Endothelial cell of hepatic sinusoid (primary cell): ENCODE results near the gene GSN.
"Not testable (repeated sequence)": the region's sequence is repeated elsewhere in the genome, so short reads cannot be mapped to it uniquely, and the experiment has no call there.

Experiments used
- in situ Hi-C: cut with HindIII; loops from 2 replicates; pipeline ENCODE4 v1.10.0; 2017; ENCODE audit warnings: low sequenced_read_pairs

GSN gene

DNA sequence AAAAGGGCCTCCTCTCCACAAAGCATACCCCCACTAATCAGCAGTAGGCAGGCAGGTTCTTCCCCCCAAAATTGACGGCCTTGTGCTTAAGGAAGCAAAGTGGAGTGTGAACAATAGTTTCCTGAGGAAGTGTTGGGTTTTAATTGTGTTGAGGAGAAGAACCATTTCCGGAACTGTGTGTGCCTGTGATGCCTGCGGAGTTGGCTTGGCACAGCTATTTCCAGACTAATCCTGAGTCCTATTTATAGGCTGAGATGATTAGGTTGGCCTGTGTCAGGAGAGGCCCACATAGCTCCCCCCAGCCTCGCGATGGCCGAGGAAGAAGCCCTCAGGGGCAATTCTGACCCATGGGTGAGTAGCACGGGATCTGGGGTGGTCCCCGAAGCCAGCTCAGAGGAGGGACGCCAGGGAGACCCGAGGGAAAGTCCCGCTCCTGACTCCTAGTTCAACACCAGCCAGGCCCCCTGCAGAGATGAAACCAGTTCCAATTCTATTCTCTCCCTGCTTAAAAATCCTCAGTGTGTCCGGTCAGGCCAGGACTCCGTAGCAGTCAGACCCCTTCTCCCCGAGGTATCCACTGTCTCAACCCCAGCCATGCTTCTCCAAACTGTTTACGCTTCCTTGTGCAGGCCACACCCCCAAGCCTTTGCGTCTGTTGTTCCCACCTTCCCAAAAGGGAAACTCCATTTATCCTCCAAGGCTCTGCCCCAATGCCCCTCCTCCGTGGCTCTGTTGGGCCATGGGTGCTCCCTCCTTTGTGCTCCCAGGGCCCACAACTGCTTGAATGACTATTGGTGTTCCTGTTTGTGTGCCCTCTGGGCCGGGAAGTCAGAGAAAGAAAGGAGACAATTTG lies 18.1 kb downstream of the GSN start:
- in situ Hi-C loops = no loop called here

GRCh38 chr9:121286688-121286972 lies 18.7 kb downstream of the GSN start:
- in situ Hi-C loops = no loop called here

DNA sequence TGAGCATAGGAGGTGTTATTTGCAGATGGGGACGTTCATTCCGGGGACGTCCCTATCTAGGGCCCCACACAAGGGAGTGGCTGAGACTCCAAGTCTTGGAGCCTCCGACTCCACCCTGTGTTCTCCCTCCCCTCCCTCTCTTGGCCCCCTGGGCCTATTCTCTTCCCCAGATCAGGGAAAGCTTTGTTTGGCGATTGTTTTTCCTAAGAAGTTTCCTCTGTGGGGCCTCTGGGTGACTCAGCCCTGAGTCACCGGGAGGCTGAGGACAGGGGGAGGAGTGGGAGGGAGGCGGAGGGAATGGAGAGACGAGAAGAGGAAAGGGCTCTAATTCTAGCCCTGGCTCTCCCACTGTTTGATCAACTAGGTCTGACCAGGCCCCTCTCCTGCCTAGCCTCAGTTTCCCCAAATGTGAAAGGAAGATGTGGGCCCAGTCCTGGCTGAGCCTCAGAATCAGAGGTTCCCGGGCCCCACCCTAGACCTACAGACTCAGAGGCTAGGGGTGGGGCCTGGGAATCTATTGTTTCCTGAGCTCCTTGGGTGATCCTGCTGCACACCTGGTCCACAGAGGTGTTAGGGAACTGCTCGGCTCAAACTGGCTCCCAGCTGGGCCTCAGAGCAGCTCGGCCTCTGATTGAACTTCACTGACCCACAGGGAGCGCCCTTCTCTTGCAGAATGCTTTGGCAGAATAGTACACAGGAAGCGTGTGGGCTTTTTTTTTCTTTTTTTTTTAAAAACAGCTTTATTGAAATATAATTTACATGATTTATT lies 19.2 kb downstream of the GSN start:
- in situ Hi-C loops = no loop called here

DNA sequence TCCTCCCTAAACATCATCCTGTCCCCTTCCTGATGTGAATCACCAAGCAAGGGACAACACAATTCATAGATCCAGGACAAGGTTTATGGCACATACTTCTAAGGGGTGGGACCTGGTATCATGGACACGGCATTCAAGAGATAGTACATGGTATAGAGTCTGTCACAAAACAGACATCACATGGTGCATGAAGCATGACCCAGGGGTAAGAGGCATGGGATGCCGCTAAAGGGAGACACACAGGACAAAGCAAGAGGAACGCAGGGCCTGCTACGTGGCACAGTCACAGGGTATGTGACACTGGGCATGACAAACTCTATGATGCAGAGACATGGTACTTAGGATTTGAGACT lies 20.7 kb downstream of the GSN start:
- in situ Hi-C loops = no loop called here

DNA sequence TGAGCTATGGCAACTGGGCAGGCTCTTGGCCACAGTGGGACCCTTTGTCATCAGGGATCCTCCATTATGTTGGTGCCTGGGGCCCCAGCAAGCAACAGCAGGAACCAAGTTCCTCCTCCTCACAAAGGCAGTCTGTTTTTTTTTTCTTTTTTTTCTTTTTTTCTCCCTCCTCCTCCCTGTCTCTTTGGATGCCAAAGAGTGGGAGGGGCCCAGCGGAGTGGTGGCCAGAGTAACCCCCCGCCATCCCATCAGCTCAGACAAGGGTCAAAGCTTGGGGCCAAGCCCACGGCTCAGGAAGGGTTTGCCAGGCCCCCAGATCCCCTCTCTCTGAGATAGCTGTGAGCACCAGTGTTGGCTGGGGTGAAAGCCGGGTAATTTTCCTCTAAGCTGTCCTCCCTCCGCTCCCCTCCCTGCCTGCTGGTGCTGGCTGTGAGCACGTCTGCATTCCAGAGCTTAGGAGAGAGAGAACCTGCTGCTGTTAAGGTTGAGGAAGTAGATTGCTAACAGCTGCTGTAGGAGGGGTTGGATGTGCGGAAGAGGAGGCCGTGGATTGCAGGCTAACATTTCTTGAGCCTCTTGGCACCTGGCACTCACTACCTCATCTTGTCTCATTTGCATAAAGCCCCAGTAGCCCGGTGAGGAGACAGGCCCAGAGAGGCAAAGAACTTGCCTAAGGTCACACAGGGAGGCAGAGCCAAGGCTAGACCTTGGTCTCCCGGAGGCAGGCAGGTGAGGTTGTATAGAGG lies 21.2 kb downstream of the GSN start:
- in situ Hi-C loops = no loop called here

GRCh38 chr9:121289772-121290370 lies 21.9 kb downstream of the GSN start:
- in situ Hi-C loops = no loop called here

DNA sequence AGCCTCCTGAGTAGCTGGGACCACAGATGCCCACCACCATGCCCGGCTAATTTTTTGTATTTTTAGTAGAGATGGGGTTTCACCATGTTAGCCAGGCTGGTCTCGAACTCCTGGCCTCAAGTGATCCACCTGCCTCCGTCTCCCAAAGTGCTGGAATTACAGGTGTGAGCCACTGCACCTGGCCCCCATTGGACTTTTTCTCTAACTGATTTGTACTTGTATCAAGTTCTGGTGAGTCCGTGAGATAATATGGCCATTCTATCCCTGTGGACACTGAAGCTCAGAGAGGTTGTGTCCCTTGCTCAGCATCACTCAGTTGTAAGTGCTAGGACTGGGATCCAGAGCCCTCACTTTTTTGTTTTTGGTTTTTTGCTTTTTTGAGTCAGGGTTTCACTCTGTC lies 23.6 kb downstream of the GSN start:
- in situ Hi-C loops = not testable (repeated sequence)

DNA sequence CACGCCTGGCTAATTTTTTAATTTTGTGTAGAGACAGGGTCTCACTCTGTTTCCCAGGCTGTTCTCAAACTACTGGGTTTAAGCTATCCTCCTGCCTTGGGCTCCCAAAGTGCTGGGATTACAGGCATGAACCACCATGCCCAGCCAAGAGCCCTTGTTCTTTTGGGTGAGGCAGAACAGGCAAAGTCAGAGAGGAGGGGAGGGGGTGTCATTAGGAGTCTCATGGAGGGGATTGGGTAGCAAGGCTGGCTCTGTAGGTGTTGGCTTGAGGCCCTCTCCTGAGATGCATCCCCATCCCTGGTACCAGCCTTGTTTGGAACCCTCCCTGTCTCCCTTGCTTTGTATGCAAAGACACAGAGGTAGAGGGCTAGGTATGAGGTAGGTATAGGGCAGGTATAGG lies 24.1 kb downstream of the GSN start:
- in situ Hi-C loops = no loop called here

DNA sequence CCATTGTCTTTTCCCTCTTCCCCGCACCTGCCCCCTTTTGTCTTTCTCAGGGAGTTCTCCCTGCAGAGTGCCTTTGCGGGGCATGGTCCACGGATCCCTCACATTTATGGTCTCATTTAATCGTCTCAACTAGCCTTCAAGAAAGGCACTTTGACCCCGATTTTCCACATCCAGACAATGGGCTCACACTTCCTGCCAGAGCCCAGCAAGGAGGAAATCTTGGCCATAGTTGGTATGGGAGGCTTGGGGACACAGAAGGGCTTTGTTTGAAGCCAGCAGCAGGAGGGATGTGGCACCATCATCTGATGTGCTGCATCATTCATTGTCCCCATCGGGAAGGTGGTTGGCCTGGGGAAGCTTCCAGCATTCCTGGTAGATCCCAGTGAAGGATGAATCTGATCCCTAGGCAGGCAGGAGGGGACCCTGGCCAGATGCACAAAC lies 24.9 kb downstream of the GSN start:
- in situ Hi-C loops = no loop called here

- in situ Hi-C loops = no loop called here
Measured at GRCh38 chr9:121294151-121294743, 26.3 kb downstream of the GSN start.

GRCh38 chr9:121294866-121295661 lies 27.1 kb downstream of the GSN start:
- in situ Hi-C loops = no loop called here

DNA sequence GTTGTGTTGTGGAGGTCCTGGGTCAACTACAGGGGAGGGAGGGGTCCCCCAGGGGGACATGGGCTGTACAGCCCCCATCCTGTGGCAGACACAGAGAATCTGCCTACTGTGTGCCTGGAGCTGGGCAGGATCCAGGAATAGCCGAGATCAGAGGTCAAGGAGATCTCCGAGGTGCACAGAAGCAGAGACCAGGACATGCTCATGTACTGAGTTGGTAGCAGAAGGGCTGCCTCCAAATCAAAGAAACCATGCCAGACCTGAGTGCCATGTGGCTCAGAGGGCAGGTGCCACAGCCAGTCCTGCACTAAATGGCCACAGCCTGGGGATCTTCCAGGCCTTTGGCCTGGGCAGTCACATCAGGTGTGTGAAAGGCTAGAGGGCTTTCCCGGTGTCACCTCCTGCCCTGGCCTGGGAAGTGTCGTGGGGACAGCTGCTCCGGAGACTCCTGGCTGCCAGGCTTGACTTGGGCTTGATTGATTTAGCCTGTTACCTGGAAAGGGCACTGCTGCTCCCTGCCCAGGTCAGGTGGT lies 27.8 kb downstream of the GSN start:
- in situ Hi-C loops = no loop called here

DNA sequence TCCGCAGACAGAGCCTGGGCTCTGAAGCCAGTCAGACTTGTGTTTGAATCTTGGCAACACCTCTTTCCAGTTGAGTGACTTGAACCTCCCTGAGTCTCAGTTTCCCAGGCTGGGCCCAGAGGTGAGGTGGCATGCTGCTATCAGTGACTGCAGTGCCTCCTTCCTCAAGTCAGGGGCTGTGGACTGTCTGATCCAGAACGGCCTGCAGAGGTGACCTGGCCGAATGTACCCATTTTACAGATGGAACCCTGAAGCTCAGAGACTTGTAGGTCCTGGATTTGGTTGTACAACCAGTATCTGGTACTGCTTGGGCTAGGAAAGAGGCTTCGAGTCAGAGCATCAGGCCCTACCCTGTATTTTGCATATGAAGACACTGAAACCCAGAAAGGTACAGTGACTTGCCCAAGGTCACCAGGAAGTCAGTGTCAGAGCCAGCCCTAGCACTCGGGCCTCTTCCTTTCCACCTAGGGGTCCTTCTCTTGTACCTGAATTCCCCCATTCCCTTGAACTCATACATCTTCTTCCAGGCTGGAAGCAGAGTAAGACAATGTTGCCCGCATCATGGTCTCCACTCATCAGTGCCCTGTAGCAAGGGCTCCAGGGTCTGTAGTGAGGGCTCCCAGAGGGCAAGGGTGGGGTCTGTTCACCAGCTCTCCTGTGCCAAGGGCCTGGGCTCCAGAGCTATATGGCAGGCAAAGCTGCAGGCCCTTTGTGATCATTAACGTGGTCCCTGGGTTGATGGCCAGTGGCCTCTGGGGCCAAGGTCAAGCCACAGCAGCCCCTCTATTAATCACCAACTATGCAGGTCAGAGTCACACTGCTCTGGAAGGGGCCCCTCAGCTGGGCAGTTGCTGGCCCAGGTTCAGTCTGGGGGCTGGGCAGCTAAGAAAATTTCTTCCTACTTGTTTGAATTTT lies 28.5 kb downstream of the GSN start:
- in situ Hi-C loops = no loop called here

- in situ Hi-C loops = no loop called here
Measured at GRCh38 chr9:121297389-121297788, 29.4 kb downstream of the GSN start.

DNA sequence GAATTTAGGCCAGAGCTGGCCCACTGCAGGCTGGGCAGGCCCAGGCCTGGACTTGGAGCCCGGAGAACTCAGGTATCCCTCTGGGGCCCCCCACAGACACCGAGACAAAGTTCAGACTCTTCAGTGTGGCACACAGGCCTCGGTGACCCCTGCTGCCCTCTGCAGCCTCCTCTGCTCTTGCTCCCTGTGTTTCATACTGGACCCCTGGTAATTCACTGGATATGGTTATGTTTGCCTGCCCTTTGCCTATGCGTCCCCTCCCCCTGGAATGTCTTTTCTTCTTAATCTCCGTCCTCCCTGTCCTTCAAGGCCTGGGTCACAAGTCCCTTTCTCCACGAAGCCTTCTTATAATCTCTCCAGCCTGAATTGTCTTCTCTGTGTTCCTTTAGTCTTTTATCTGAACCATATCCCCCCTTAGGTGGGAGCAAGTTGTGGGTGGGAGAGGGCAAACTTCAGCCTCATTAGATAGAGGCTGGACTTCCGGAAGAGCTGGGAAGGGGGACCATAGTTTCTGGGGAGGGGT lies 30.1 kb downstream of the GSN start:
- in situ Hi-C loops = no loop called here

DNA sequence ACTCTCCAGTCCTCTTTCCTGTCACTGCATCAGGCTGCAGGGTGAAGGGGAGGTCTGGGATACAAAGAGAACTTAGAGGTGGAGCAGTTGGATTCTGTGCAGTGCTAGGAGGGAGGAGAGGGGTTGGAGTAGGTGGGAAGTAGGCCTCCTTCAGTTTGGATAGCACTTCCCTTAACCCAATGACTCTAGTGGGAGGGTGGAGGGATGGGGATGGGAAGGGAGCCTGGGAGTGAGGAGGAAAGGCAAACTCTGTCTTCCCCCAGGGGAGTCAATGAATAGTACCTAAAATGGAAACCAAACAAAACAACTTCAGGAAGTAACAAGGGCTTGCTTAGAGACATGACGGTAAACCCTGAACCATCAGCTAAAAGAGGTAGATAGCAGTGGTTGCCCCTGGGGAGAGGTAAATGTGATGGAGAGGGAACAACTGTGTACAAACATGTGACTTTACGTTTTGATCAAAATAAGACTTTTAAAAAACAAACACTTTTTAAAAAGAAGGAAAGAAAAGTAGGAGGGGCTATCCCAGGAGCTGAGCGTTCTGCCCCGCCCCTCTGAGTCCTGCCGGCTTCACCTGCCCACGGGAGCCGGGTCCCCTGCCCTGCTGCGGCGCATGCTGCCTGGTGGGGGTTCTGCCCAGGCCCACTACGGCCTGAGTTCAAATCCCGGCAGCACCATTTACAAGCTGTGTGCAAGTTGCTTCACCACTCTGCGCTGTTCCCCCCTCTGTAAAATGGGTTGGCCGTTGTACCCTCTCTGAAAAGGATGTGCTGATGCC lies 30.9 kb downstream of the GSN start:
- in situ Hi-C loops = no loop called here

- in situ Hi-C loops = no loop called here
Measured at GRCh38 chr9:121299467-121300282, 31.7 kb downstream of the GSN start.
